NCI-H2196 treated with DMSO at 0.1 percent for 48 hours (cell line): ENCODE data around the gene LRIG1.

Experiments
- DNase-seq: peaks from one replicate; lab custom pipeline; 2025; ENCODE audit not compliant: unreplicated experiment; lab: John Stamatoyannopoulos, UW

The LRIG1 gene

GRCh38 chr3:66489115-66489514 is 11.7 kb downstream of the LRIG1 start:
- DNase-seq = no peak

DNA sequence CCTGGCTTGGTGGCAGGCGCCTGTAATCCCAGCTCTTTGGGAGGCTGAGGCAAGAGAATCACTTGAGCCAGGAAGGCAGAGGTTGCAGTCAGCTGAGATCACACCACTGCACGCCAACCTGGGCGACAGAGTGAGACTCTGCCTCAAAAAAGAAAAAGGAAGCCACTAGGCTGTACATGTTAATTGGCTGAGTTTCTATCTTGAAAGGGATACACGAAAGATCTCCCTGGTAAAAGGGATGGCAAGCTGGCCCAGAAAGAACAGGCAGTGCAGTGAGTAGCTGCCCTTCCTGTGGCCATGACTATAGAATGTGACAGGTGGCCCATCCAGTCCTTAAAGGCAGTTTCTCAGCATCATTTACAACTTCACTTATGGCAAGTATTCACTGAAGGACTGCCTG is 12.3 kb downstream of the LRIG1 start:
- DNase-seq = no peak

DNA sequence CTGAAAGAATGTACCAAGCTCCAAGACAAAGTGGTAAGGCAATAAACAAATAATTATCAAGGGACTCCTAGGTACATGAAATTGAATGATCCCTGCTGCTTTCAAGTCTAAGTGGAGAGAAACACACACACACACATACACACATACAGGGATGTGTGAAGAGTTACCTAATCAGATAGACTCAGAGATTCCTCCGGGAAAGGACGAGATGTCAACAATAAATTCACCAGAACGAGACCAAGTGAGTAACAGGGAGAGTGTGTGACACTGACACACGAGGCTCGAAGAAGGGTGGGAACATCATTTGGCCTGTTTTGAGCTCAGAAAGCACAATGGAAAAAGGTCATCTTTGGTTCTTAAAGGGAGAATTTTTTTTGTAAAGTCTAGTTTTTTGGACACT is 13.4 kb downstream of the LRIG1 start:
- no peak for DNase-seq

- no peak for DNase-seq
These were observed 14.2 kb downstream of the LRIG1 start for GRCh38 chr3:66486646-66487045.

- DNase-seq = no peak
These were observed 14.6 kb downstream of the LRIG1 start for GRCh38 chr3:66486202-66486601.

DNA sequence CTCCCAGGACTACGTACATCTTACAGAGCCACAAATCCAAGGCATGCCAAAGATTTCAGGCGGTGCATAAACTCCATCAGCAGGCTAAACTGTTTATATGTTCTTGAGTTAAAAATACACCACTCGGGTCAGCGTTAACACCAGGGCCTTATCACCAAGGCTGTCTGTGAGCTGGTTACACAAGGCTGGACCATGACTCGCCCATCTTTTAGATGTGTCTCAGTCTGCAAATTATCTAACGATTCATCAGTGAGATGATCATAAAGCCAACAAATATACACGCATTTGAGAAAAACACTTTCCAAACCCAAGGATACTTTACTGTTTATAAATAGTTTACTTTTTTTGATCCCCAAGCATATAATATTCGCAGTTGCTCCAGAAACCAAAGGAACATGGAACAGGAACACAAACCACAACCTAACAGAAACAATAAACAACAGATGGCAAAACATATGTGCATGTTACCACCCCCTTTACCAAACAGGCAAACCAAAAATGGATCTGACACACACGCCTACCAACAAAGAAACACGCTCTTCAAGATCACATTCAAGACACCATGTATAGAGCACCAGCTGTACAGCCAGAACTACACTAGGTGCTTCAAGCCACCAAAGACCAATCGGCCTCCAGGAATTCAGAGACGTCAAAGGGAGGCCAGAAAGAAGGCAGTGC is 15.4 kb downstream of the LRIG1 start:
- no peak for DNase-seq

- DNase-seq = no peak
These were observed 16.5 kb downstream of the LRIG1 start for GRCh38 chr3:66484106-66484844.

DNA sequence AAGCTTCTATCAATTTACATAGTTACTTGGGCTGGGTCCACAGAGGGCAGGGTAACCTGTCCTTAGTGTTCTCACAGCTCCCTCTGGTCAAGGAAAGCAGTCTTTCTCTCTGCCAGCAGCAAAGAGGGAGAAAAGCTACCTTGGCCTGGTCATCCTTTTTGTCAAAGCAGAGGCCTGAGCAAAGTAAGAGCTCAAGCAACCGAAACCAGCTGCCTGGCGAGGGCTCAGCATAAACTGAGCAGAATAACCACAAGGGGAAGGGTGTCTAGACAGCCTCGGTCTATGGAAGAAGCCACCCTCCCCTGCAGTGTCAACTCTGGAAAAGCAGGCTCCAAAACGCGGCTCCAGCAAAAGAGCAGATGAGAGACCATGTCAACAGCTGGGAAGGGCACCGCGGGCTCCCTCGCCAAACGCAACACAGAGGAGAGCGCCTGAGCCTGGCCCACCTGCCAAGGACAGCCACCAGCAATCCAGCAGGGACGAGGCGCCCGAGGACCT is 17.4 kb downstream of the LRIG1 start:
- no peak for DNase-seq

- peak; percentile 21 for DNase-seq
These were observed 17.8 kb downstream of the LRIG1 start for GRCh38 chr3:66483006-66483405.

DNA sequence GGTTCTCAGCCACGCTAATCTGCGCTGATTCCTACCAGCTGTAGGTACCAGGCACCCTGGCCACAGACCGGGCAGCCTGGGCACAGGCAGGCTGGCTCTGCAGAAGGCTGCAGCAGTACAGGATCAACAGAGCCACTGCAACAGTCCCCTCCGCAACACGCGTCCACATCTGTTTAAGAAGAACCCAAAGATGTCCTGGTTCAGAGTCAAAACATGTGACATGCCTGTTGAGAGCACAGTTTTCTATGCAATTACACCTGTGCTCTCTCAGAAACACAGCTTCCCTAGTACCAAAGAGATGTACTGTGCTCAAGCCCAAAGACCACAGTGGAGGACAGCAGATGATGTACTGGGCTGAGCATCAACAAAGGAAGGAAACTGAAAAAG is 18.8 kb downstream of the LRIG1 start:
- DNase-seq = no peak

DNA sequence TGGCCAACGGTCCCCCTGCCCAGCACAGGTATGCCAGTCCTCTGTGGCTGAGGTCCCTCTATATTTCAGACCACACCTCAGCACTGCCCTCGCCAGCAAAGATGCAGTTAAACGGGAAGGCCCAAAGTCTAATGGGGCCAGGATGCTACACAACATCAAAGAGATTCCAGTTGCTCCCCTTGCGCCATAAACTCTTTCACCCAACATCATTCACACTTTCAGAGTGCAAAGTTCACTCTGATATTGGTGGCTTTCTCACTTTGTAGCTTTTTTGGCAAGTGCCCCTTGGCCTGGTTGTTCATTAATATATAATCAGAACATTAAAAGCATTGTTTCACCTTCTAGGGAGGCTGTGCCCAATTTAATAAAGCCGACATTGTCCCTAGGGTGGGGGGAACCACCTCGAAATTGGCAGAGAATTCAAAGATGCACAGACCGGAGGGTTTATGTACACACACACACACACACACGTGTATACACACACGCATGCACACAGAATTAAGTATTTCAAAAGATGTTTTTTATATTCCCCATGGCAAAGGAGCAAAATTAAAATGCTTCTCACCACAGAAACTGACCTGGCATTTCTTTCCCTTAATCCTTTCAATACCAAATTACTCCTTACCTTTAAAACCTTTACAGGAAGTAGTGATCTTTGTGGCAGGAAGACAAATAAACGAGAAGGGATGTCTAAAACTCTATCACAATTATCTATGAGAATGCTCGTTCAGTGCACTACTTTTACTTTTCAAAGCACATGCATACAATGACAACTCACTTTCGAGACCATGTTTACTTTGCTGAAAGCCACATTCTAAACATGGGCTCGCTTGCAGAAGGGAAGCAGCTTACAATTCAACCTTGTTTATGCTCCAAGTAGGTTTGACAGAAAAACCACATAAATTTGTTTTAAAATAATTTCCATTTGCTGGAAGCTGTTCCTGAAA is 19.5 kb downstream of the LRIG1 start:
- no peak for DNase-seq

GRCh38 chr3:66480666-66481065 is 20.2 kb downstream of the LRIG1 start:
- no peak for DNase-seq

- no peak for DNase-seq
These were observed 21.3 kb downstream of the LRIG1 start for GRCh38 chr3:66479532-66479947.

DNA sequence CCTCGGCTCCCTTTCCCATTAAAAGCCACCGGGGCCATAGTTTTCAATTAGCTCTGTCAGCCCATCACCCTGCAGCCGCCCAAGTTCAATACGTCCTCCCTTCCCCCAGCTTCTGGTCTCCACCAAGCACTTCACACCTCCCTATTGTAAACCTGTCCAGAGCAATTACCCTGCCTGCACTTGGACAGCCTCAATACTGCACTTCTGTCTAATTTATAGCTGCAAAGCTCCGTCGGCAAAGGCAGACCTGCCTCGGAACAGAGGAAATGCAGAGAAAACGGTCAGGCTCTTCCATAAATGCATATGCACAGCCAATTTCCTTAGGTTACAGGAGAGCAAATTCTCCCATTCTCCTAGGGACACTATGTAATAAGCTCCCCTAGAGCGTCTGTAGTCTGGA is 21.9 kb downstream of the LRIG1 start:
- DNase-seq = no peak

GRCh38 chr3:66477856-66478255 is 23.0 kb downstream of the LRIG1 start:
- DNase-seq = no peak

- DNase-seq = no peak
These were observed 23.9 kb downstream of the LRIG1 start for GRCh38 chr3:66476852-66477381.

DNA sequence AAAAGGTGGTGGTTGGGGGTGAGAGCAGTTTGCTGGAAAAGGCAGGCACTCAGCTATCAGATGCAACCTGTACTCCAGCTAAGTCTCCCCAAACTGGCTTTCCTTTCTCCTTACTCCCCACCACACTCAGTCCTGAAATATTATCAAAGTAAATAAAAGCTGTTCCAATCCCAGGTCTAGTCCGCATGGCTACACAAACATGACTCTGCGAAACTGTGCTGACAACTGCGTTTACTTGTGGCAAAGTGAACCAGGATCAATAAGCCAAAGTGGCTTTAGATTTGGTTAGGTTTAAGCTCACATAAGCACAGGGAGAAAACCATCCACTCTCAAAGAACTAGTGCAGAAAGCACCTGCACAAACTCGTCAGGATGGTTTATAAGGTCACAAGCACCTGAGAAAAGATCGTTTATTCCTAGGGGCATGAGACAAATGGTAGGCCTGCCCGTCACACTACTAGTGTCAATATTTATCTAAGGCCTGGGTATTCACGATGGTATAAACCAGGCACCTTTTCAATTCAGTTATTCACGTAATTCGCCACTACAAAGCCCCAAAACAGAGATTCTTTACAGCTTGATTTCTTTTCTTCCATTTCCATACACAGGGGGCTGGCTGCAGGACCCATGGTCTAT is 25.3 kb downstream of the LRIG1 start:
- peak; percentile 10 for DNase-seq

DNA sequence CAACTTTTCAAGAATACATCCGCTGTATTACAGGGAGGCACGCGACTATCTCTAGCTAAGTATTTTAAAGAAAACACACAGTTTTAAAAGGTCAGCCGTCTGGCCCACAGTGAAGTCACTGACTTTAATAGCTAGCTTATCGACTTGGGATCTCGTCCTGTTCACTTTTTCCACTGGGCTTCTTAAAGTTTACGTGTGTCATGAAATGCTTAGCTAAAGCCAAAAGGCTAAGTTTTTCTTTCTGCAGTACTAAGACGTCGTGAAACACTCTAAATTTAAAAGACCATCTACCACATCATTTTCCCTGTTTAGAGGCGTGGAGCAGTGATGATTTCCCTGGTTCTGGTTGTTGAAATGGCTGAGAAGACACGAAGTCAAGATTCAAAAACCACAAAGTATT is 27.1 kb downstream of the LRIG1 start:
- DNase-seq = no peak

- no peak for DNase-seq
These were observed 27.6 kb downstream of the LRIG1 start for GRCh38 chr3:66473181-66473580.

DNA sequence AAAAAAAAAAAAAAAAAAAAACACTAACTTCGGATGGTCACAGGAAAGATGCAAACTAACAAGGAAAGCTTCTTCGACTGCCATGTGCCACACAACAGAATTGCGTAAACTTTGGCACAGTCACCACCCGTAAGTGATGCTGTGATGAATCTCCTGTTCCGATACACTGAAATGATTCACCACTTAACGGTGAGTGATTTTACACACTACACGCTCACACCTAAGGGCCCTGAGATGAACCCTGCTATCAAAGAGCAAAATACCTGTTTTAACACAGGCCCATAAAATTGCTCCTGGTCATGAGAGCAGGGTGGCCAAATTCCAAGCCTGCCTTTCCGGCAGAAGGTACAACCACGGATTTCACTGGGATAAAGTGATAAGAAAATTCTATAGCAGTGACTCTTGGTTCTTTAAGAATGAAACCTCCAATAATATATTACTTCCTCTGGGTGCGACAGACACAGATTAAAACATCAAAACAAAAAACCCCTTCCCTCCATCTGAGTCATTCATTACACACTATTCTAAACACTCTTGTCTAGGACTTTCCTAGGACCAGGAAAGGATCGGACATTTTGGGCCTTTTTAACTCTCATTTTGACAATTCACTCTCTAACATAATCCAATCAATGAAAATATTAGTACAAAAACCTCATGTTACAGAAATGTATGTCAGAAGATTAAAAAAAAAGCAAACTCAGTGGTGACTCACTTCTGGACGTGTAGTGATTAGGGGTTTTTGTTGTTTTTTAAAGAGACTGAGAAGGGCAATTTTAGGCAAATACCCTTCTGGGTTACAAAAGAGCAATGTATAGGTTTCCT is 28.3 kb downstream of the LRIG1 start:
- no peak for DNase-seq
